H1 (cell line): ENCODE data around the gene RPL3. TPM values are rescaled to one million over a fixed set of nuclear protein-coding genes. Genes with fewer than 3 reads are reported as not detected.

Source experiments
- CTCF ChIA-PET: fragments of 300-600 bp; sonication (Branson Sonifier 250); formaldehyde crosslinking; loops from one replicate; lab custom pipeline; 2021; ENCODE audit not compliant: partially characterized antibody; lab: Charles Lee
- POLR2A ChIA-PET: fragments of 300-600 bp; sonication (Branson Sonifier 250); formaldehyde crosslinking; loops from one replicate; lab custom pipeline; 2021; ENCODE audit warnings: inconsistent platforms; ENCODE audit not compliant: partially characterized antibody; lab: Charles Lee
- DNase-seq, 2 experiments: peaks; one replicate each; pipeline versions ENCODE4 v3.0.0 to v3.0.0-alpha.2; 2010 to 2022; ENCODE audit warnings: low spot score in 2 of 2, low read depth in 1 of 2, mixed read lengths in 1 of 2
- FAIRE-seq: peaks from 2 replicates; lab custom pipeline; 2011; peaks lifted over from hg19 to GRCh38; lab: Jason Lieb, UNC
- H2AFZ ChIP-seq: 2 replicates; pipeline ENCODE4 v1.8.1; 2012; ENCODE audit warnings: low read length, inconsistent platforms
- H2AK5ac ChIP-seq: 2 replicates; pipeline ENCODE4 v1.6.1; 2013; ENCODE audit warnings: low read depth, low read length
- H2BK120ac ChIP-seq: replicated peaks from 2 replicates; pipeline ENCODE3; 2013; ENCODE audit warnings: low read depth, low read length, inconsistent platforms
- H2BK12ac ChIP-seq: 2 replicates; pipeline ENCODE4 v1.6.1; 2013; ENCODE audit warnings: low read depth, low read length
- H2BK15ac ChIP-seq: 2 replicates; pipeline ENCODE4 v1.6.1; 2013; ENCODE audit warnings: low read length
- H2BK20ac ChIP-seq: 2 replicates; pipeline ENCODE4 v1.6.1; 2013; ENCODE audit warnings: low read length
- H2BK5ac ChIP-seq: 2 replicates; pipeline ENCODE4 v1.6.1; 2013; ENCODE audit warnings: low read depth, low read length
- H3K14ac ChIP-seq: 2 replicates; pipeline ENCODE4 v1.6.1; 2013; ENCODE audit warnings: inconsistent platforms; ENCODE audit not compliant: insufficient read length
- H3K18ac ChIP-seq: 2 replicates; pipeline ENCODE4 v1.6.1; 2013; ENCODE audit warnings: low read length; ENCODE audit errors: extremely low read depth
- H3K23ac ChIP-seq: 2 replicates; pipeline ENCODE4 v1.6.1; 2013; ENCODE audit warnings: inconsistent platforms; ENCODE audit not compliant: insufficient read length
- H3K23me2 ChIP-seq: 2 replicates; pipeline ENCODE4 v1.6.1; 2013; ENCODE audit warnings: low read depth, low read length
- H3K27ac ChIP-seq: 2 replicates; pipeline ENCODE4 v1.6.1; 2011; ENCODE audit warnings: low read depth, low read length, inconsistent platforms
- H3K27me3 ChIP-seq, 4 experiments: replicated peaks in 1 of 4; 1 replicate in 1 of 4; 2 replicates in 3 of 4; pipeline versions ENCODE4 v1.6.1 to v1.8.1; 2011 to 2013; ENCODE audit warnings: low read length in 3 of 4, mild to moderate bottlenecking in 3 of 4, inconsistent platforms in 2 of 4, mixed read lengths in 2 of 4, moderate library complexity in 1 of 4; ENCODE audit not compliant: control insufficient read depth in 3 of 4, insufficient read depth in 3 of 4; ENCODE audit errors: extremely low read depth in 1 of 4
- H3K36me3 ChIP-seq, 4 experiments: 2 replicates each; pipeline versions ENCODE4 v1.6.1 to v1.8.1; 2011 to 2013; ENCODE audit warnings: mild to moderate bottlenecking in 4 of 4, low read length in 3 of 4, moderate library complexity in 2 of 4, control low read depth in 1 of 4, inconsistent platforms in 1 of 4; ENCODE audit not compliant: insufficient read depth in 4 of 4, control insufficient read depth in 2 of 4
- H3K4ac ChIP-seq: replicated peaks from 2 replicates; pipeline ENCODE3; 2013; ENCODE audit warnings: low read length, low read depth, mixed read lengths, inconsistent platforms; ENCODE audit not compliant: insufficient read length
- H3K4me1 ChIP-seq, 4 experiments: replicated peaks in 1 of 4; 1 replicate in 1 of 4; 2 replicates in 3 of 4; pipeline versions ENCODE4 v1.6.1 to v1.8.1; 2011 to 2013; ENCODE audit warnings: low read length in 3 of 4, inconsistent platforms in 2 of 4, mixed read lengths in 1 of 4; ENCODE audit not compliant: insufficient read depth in 4 of 4, control insufficient read depth in 3 of 4
- H3K4me2 ChIP-seq, 2 experiments: 2 replicates each; pipeline versions ENCODE4 v1.6.1 to v1.8.1; 2011 to 2013; ENCODE audit warnings: low read depth in 2 of 2, low read length in 2 of 2, control low read depth in 1 of 2, inconsistent platforms in 1 of 2, mild to moderate bottlenecking in 1 of 2; ENCODE audit not compliant: insufficient read depth in 1 of 2
- H3K4me3 ChIP-seq, 4 experiments: fragments of 200-600, 300-600 bp in 1 of 4; sonication (generic), shearing (Covaris generic), sonication (Bioruptor Twin) in 1 of 4; 2 replicates each; pipeline versions ENCODE4 v1.5.1 to v1.8.1; 2011 to 2016; ENCODE audit warnings: low read length in 4 of 4, low read depth in 3 of 4, control low read depth in 2 of 4, inconsistent platforms in 2 of 4, mild to moderate bottlenecking in 2 of 4, mixed read lengths in 1 of 4, moderate library complexity in 1 of 4; ENCODE audit not compliant: insufficient read depth in 2 of 4; ENCODE audit errors: extremely low read depth in 1 of 4
- H3K56ac ChIP-seq: replicated peaks from 2 replicates; pipeline ENCODE3; 2013; ENCODE audit warnings: low read depth, mild to moderate bottlenecking, mixed read lengths, low read length, inconsistent platforms; ENCODE audit not compliant: insufficient read length
- H3K79me1 ChIP-seq: 2 replicates; pipeline ENCODE4 v1.6.1; 2013; ENCODE audit warnings: low read depth, low read length, control low read depth
- H3K79me2 ChIP-seq, 2 experiments: 2 replicates each; pipeline versions ENCODE4 v1.6.1 to v1.8.1; 2012 to 2013; ENCODE audit warnings: low read length in 2 of 2, mild to moderate bottlenecking in 2 of 2, inconsistent platforms in 1 of 2; ENCODE audit not compliant: insufficient read depth in 2 of 2, control insufficient read depth in 1 of 2
- H3K9ac ChIP-seq, 4 experiments: replicated peaks in 1 of 4; 1 replicate in 1 of 4; 2 replicates in 3 of 4; pipeline versions ENCODE4 v1.6.1 to v1.8.1; 2011 to 2013; ENCODE audit warnings: low read depth in 3 of 4, low read length in 3 of 4, control low read depth in 2 of 4, mild to moderate bottlenecking in 2 of 4, moderate library complexity in 2 of 4, inconsistent platforms in 1 of 4; ENCODE audit errors: extremely low read depth in 1 of 4
- H3K9me3 ChIP-seq, 2 experiments: 2 replicates each; pipeline versions ENCODE4 v1.6.1 to v1.8.1; 2012 to 2013; ENCODE audit warnings: mild to moderate bottlenecking in 2 of 2, moderate library complexity in 2 of 2, control low read depth in 1 of 2, inconsistent platforms in 1 of 2, low read depth in 1 of 2, low read length in 1 of 2, mixed read lengths in 1 of 2; ENCODE audit not compliant: insufficient read depth in 2 of 2
- H4K20me1 ChIP-seq, 2 experiments: replicated peaks in 1 of 2; 2 replicates each; pipeline versions ENCODE3 to v1.8.1; 2011 to 2013; ENCODE audit warnings: inconsistent platforms in 2 of 2, low read length in 2 of 2, mild to moderate bottlenecking in 1 of 2; ENCODE audit not compliant: insufficient read depth in 2 of 2, control insufficient read depth in 1 of 2
- H4K5ac ChIP-seq: 2 replicates; pipeline ENCODE4 v1.6.1; 2013; ENCODE audit warnings: low read length, low read depth, mixed read lengths, inconsistent platforms; ENCODE audit not compliant: insufficient read length
- H4K8ac ChIP-seq: 2 replicates; pipeline ENCODE4 v1.8.0; 2013; ENCODE audit warnings: mild to moderate bottlenecking, moderate library complexity, low read length, inconsistent platforms; ENCODE audit not compliant: insufficient read depth; ENCODE audit errors: extremely low read depth
- H4K91ac ChIP-seq: replicated peaks from 2 replicates; pipeline ENCODE3; 2013; ENCODE audit warnings: low read length, mixed read lengths, inconsistent platforms; ENCODE audit not compliant: insufficient read length
- EGR1 ChIP-seq: IDR thresholded peaks from 2 replicates; pipeline ENCODE4 v1.6.1; 2011; ENCODE audit warnings: low read depth, low read length, borderline replicate concordance
- KDM1A ChIP-seq: fragments of 200-600, 300-600 bp; sonication (generic); IDR thresholded peaks from 2 replicates; pipeline ENCODE4 v1.7.1; 2016; ENCODE audit warnings: mild to moderate bottlenecking, low read length, borderline replicate concordance
- NANOG ChIP-seq: IDR thresholded peaks from 2 replicates; pipeline ENCODE4 v1.6.1; 2011; ENCODE audit warnings: low read length, low read depth, mild to moderate bottlenecking, inconsistent platforms; ENCODE audit not compliant: insufficient read depth, poor library complexity, severe bottlenecking
- RBBP5 ChIP-seq: IDR thresholded peaks from 2 replicates; pipeline ENCODE4 v1.7.1; 2012; ENCODE audit warnings: low read depth, mild to moderate bottlenecking, inconsistent platforms, low read length, moderate library complexity, borderline replicate concordance
- RNF2 ChIP-seq: fragments of 200-900, 300-1000 bp; sonication (generic); IDR thresholded peaks from 2 replicates; pipeline ENCODE4 v1.7.1; 2016; ENCODE audit warnings: borderline replicate concordance, low read depth, mild to moderate bottlenecking, antibody characterized with exemption, low read length; ENCODE audit not compliant: poor library complexity, severe bottlenecking; ENCODE audit errors: missing control alignments
- WGBS, 2 experiments: shearing (Covaris generic) in 1 of 2; methylation state at CpG; one replicate each; pipeline versions ENCODE4 v1.1.6 to v1.1.7; 2013 to 2015; ENCODE audit warnings: low lambda C conversion rate in 2 of 2, mixed read lengths in 2 of 2, inconsistent platforms in 1 of 2, low coverage in 1 of 2, missing lambda C conversion rate in 1 of 2; ENCODE audit not compliant: insufficient replicate concordance in 2 of 2, insufficient coverage in 1 of 2, insufficient read length in 1 of 2; ENCODE audit errors: extremely low coverage in 1 of 2, missing lambda C conversion rate in 1 of 2; 5-methylcytosine and 5-hydroxymethylcytosine counted together
- polyA plus RNA-seq, 7 experiments: library from polyadenylated mRNA; depleted of rRNA in 3 of 7; stranded (reverse) in 5 of 7; unstranded in 2 of 7; fragments of >200 nt in 5 of 7; fragments of 200-250 nt in 2 of 7; gene quantifications; 1 replicate in 5 of 7; 2 replicates in 1 of 7; 4 replicates in 1 of 7; pipeline versions ENCODE4 v1.2.1 to v1.2.3, GENCODE V29; 2011 to 2013; ENCODE audit warnings: missing spikeins in 2 of 7, mixed read lengths in 2 of 7
- total RNA-seq: library from RNA; stranded (reverse); fragmentation: NEBNext Ultra II Directional; extraction: Animal tissue kit (Norgen Biotek cat#: 25700); gene quantifications from 2 replicates; pipeline ENCODE4 v1.2.1, GENCODE V29; 2021
- TF ChIP-seq, protein P1 (sequence below): IDR thresholded peaks from 2 replicates; pipeline ENCODE4 v1.6.1; 2012; ENCODE audit warnings: inconsistent platforms

The RPL3 gene
- total and polyA plus RNA-seq, 2 of the 8 experiments (the other 6 are each of a cell fraction or from before 2014, with no cell fraction given) = 2,865 to 5,466 TPM

DNA sequence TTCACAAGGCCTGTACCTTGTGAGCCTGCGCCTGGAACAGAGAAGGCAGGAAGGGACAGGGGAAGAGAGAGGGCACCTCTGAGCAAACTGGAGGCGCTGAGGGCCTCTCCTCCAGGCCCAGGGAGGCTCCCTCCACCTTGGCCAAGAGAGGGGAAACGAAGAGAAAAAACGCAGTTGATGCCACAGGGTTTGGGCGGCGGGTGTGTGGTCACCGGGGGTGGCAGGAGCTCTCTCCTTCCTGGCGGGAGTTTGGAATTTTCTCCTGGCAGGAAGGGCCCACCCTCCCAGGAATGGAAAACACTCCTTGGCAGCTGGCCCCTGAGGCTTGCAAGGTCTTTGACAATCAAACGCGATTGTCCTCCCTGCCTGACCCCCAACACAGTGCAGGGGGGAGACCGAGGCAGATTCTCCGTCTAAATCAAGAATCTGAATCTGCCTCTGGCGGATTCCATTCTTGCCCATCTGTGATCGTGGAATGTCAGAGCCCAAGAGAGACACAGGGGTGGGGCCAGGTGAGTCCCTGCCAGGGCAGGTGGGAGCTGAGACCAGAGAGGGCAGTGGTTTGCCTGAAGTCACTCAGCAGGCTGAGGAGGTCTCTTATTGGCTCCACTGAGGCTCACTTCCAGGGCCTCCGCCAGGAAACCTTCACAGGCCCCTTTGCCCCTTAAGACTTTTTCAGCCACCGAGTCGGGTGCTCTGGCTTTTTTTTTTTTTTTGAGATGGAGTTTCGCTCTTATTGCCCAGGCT lies 21.0 kb downstream of the RPL3 start:
- 0 out of 2 replicates have a peak, but pooled peaks cover 2% of the 10 kb centered on the region for H3K23me2 ChIP-seq
- no peak overlapping the region for H3K23ac ChIP-seq
- WGBS, 2 experiments = 77% methylated on average over 16 of the region's 18 CpGs; no CpG with 5 or more reads in 1 of the 2 experiments
- ChIA-PET POLR2A (interaction anchor here (0.7 to 37.3 kb wide), 6 partner anchors 8 to 135 kb away, joined by 3 to 692 read pairs (median 3); partner anchors contain the start of gene RPL3), CTCF (interaction anchor here (0.9 to 4.2 kb wide), 10 partner anchors 8 to 285 kb away, joined by 3 to 20 read pairs (median 6); no protein-coding TSS in a partner anchor)
- H3K36me3 ChIP-seq = no peaks in the 10 kb centered on the region
- no peak overlapping the region for H2AFZ ChIP-seq
- H3K79me1 ChIP-seq = no peaks in the 10 kb centered on the region
- peak overlapping the region; percentile 92; the same call in 1 of the 2 replicates for H2BK5ac ChIP-seq
- TF ChIP-seq NANOG = no peak
- no peak for TF ChIP-seq RNF2
- TF ChIP-seq RBBP5 = no peak
- no peak for TF ChIP-seq EGR1
- TF ChIP-seq, protein P1, sequence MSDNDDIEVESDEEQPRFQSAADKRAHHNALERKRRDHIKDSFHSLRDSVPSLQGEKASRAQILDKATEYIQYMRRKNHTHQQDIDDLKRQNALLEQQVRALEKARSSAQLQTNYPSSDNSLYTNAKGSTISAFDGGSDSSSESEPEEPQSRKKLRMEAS = 0 out of 2 replicates have a peak, but pooled peaks have one; percentile 8
- no peak for TF ChIP-seq KDM1A
- H2BK120ac ChIP-seq = no peak overlapping the region
- H2BK12ac ChIP-seq = peak overlapping the region; percentile 64; the same call in 1 of the 2 replicates
- no peak overlapping the region for H4K8ac ChIP-seq
- H2BK20ac ChIP-seq = peak overlapping the region; percentile 56; the same call in 1 of the 2 replicates
- no peaks in the 10 kb centered on the region for H4K20me1 ChIP-seq
- no peaks in the 10 kb centered on the region for H3K79me2 ChIP-seq
- no peak overlapping the region for H3K4me2 ChIP-seq
- FAIRE-seq = no peak
- no peak overlapping the region for H2BK15ac ChIP-seq
- no peak overlapping the region for H3K9ac ChIP-seq
- H4K5ac ChIP-seq = no peak overlapping the region
- DNase-seq = no peak
- H3K9me3 ChIP-seq = peaks cover 0 to 3% of the 10 kb centered on the region in 2 experiments; a peak in 1 of 4 replicates
- no peaks in the 10 kb centered on the region; a peak in 1 of 7 replicates for H3K27me3 ChIP-seq
- no peak overlapping the region for H3K56ac ChIP-seq
- no peak overlapping the region for H3K27ac ChIP-seq
- no peak overlapping the region for H3K4ac ChIP-seq
- no peak overlapping the region for H2AK5ac ChIP-seq
- peaks cover 2 to 24% (median 7%) of the 10 kb centered on the region in 4 experiments for H3K4me1 ChIP-seq
- peak overlapping the region; percentile 64; the same call in 1 of the 2 replicates for H3K18ac ChIP-seq
- no peak overlapping the region for H4K91ac ChIP-seq
- no peak overlapping the region for H3K14ac ChIP-seq
- H3K4me3 ChIP-seq = no peak overlapping the region
